Loucy (cell line): Measurements from ENCODE around the gene MSANTD2.

Experiments used
- H2AFZ ChIP-seq: fragments of 200-600 bp; sonication (generic); 2 replicates; pipeline ENCODE4 v1.6.0; 2016; ENCODE audit warnings: antibody characterized with exemption, mild to moderate bottlenecking, low read length, moderate library complexity
- H3F3A ChIP-seq: fragments of 200-600 bp; 2 replicates; pipeline ENCODE4 v1.6.0; 2016; ENCODE audit warnings: antibody characterized with exemption, low read depth, mild to moderate bottlenecking
- H3K27me3 ChIP-seq: fragments of 200-600 bp; sonication (generic); 2 replicates; pipeline ENCODE4 v1.6.1; 2014; ENCODE audit warnings: low read length, mild to moderate bottlenecking; ENCODE audit not compliant: insufficient read depth, poor library complexity, severe bottlenecking
- H3K36me3 ChIP-seq: fragments of 200-600 bp; sonication (generic); 2 replicates; pipeline ENCODE4 v1.6.1; 2016; ENCODE audit warnings: low read length; ENCODE audit not compliant: insufficient read depth
- H3K4me1 ChIP-seq: fragments of 200-600 bp; sonication (generic); 2 replicates; pipeline ENCODE4 v1.5.1; 2014; ENCODE audit warnings: low read length, mild to moderate bottlenecking; ENCODE audit not compliant: insufficient read depth, poor library complexity, severe bottlenecking
- H3K4me2 ChIP-seq: fragments of 200-600 bp; sonication (generic); 2 replicates; pipeline ENCODE4 v1.6.0; 2014; ENCODE audit warnings: antibody characterized with exemption, low read length, low read depth, mild to moderate bottlenecking; ENCODE audit not compliant: poor library complexity, severe bottlenecking
- H3K4me3 ChIP-seq: fragments of 200-600 bp; sonication (generic); 2 replicates; pipeline ENCODE4 v1.5.1; 2014; ENCODE audit warnings: low read length, mild to moderate bottlenecking, mixed read lengths; ENCODE audit not compliant: poor library complexity, severe bottlenecking
- H3K79me2 ChIP-seq: fragments of 200-600 bp; sonication (generic); 2 replicates; pipeline ENCODE4 v1.6.1; 2014; ENCODE audit warnings: low read length; ENCODE audit not compliant: insufficient read depth
- H3K9ac ChIP-seq: fragments of 200-600 bp; sonication (generic); 2 replicates; pipeline ENCODE4 v1.6.0; 2014; ENCODE audit warnings: mild to moderate bottlenecking, low read depth, low read length, moderate library complexity; ENCODE audit not compliant: poor library complexity, severe bottlenecking
- H3K9me2 ChIP-seq: fragments of 200-600 bp; sonication (generic); replicated peaks from 2 replicates; pipeline ENCODE4 v1.6.1; 2016; ENCODE audit warnings: low read depth, low read length, mixed read lengths
- H3K9me3 ChIP-seq: fragments of 200-600 bp; sonication (generic); 2 replicates; pipeline ENCODE4 v1.6.1; 2014; ENCODE audit warnings: mild to moderate bottlenecking, antibody characterized with exemption, low read length, low read depth; ENCODE audit not compliant: insufficient read depth
- H4K20me1 ChIP-seq: fragments of 200-600 bp; sonication (generic); 2 replicates; pipeline ENCODE4 v1.6.0; 2014; ENCODE audit warnings: antibody characterized with exemption, low read length, mild to moderate bottlenecking; ENCODE audit not compliant: insufficient read depth, poor library complexity, severe bottlenecking
- CTCF ChIP-seq: fragments of 200-600 bp; sonication (generic); conservative IDR thresholded peaks from 2 replicates; pipeline ENCODE4 v1.5.1; 2014; ENCODE audit warnings: mild to moderate bottlenecking, antibody characterized with exemption, low read length
- EZH2phosphoT487 ChIP-seq: fragments of 200-600 bp; IDR thresholded peaks from 2 replicates; pipeline ENCODE4 v1.6.1; 2018; ENCODE audit warnings: antibody characterized with exemption, mild to moderate bottlenecking, moderate library complexity, borderline replicate concordance

MSANTD2 gene

GRCh38 chr11:124739479-124740276, 60.5 kb downstream of the MSANTD2 start, which contains the start of gene NRGN:
TSS of gene NRGN (plus strand) at chr11:124739942. CDS start at chr11:124740085, 143 bp downstream.
- Histone ChIP-seq H3F3A (no peaks in the 10 kb centered on the region), H3K4me3 (peak within 1 kb of the TSS; percentile 74), H3K27me3 (no peaks in the 10 kb centered on the region), H2AFZ (peak within 1 kb of the TSS; percentile 78), H3K9me2 (no peaks in the 10 kb centered on the region), H3K4me2 (peak within 1 kb of the TSS; percentile 62), H3K9me3 (no peaks in the 10 kb centered on the region), H3K79me2 (no peaks in the 10 kb centered on the region), H3K36me3 (no peaks in the 10 kb centered on the region), H3K9ac (peak within 1 kb of the TSS; percentile 54), H3K4me1 (peaks cover 26% of the 10 kb centered on the region), H4K20me1 (peaks cover 3% of the 10 kb centered on the region)
- TF ChIP-seq CTCF (no peak), EZH2phosphoT487 (no peak)

GRCh38 chr11:124738713-124739478, 61.3 kb downstream of the MSANTD2 start:
- Histone ChIP-seq H3K27me3 (no peaks in the 10 kb centered on the region), H3K4me1 (peaks cover 26% of the 10 kb centered on the region), H3K9me3 (no peaks in the 10 kb centered on the region), H3F3A (no peaks in the 10 kb centered on the region), H3K9me2 (no peaks in the 10 kb centered on the region), H3K79me2 (no peaks in the 10 kb centered on the region), H3K36me3 (no peaks in the 10 kb centered on the region), H3K9ac (no peak overlapping the region), H3K4me3 (peak overlapping the region; percentile 74), H4K20me1 (peaks cover 3% of the 10 kb centered on the region), H2AFZ (peak overlapping the region; percentile 78; the same call in 1 of the 2 replicates), H3K4me2 (peak overlapping the region; percentile 62)
- no peak for TF ChIP-seq EZH2phosphoT487
- TF ChIP-seq CTCF: no peak

GRCh38 chr11:124737638-124738305, 62.4 kb downstream of the MSANTD2 start:
- H3K4me1 ChIP-seq: peaks cover 28% of the 10 kb centered on the region
- no peak overlapping the region for H3K9ac ChIP-seq
- no peaks in the 10 kb centered on the region for H3F3A ChIP-seq
- no peak overlapping the region for H3K4me2 ChIP-seq
- no peak for TF ChIP-seq CTCF
- TF ChIP-seq EZH2phosphoT487: no peak
- no peaks in the 10 kb centered on the region for H3K27me3 ChIP-seq
- H2AFZ ChIP-seq: no peak overlapping the region
- H3K9me3 ChIP-seq: no peaks in the 10 kb centered on the region
- H3K79me2 ChIP-seq: no peaks in the 10 kb centered on the region
- H3K36me3 ChIP-seq: no peaks in the 10 kb centered on the region
- no peak overlapping the region for H3K4me3 ChIP-seq
- no peaks in the 10 kb centered on the region for H3K9me2 ChIP-seq
- peaks cover 3% of the 10 kb centered on the region for H4K20me1 ChIP-seq
